Esophagus muscularis mucosa (tissue), 4 donors: ENCODE measurements around the gene SMIM15.

Experiments used
- CTCF ChIP-seq, 3 experiments: fragments of 200-600 bp in 2 of 3; fragments of 450-650 bp in 1 of 3; sonication (generic) in 2 of 3; IDR thresholded peaks; one replicate each; pipeline ENCODE4 v1.5.1; 2017 to 2019; ENCODE audit warnings: antibody characterized with exemption in 3 of 3, mild to moderate bottlenecking in 2 of 3, moderate library complexity in 1 of 3
- EP300 ChIP-seq: sonication (generic); formaldehyde crosslinking; IDR thresholded peaks from one replicate; pipeline ENCODE4 v1.6.1; 2017; ENCODE audit warnings: antibody characterized with exemption
- POLR2A ChIP-seq: fragments of 450-650 bp; IDR thresholded peaks from one replicate; pipeline ENCODE4 v1.6.1; 2017; ENCODE audit warnings: antibody characterized with exemption, moderate library complexity, mild to moderate bottlenecking, low read depth
- POLR2AphosphoS5 ChIP-seq, 2 donors: sonication (generic); formaldehyde crosslinking; IDR thresholded peaks; one replicate each; pipeline ENCODE4 v1.6.1; 2017; ENCODE audit warnings: antibody characterized with exemption in 2 of 2

- no peak for TF ChIP-seq CTCF (IDR thresholded peaks at IDR 0.05)
- no peak for TF ChIP-seq POLR2A
- no peak for TF ChIP-seq POLR2AphosphoS5 (IDR thresholded peaks at IDR 0.05)
- TF ChIP-seq EP300 = no peak
Measured at GRCh38 chr5:61162832-61163567, 732 bp upstream of the SMIM15 start.
